Lung (tissue), 12 donors: Measurements from ENCODE around the gene DIP2C. TPM values are rescaled to one million over a fixed set of nuclear protein-coding genes. Genes with fewer than 3 reads are reported as not detected.
A peak's percentile ranks its signal among the peaks of the same experiment; 100 is the strongest.

Experiments used
- ATAC-seq: fragments of 200-7000 bp; cut with Tn5 transposase; one replicate; pipeline ENCODE4 v1.9.1; 2020; ENCODE audit warnings: moderate number of reproducible peaks; ENCODE audit not compliant: insufficient read depth, low FRiP score
- DNase-seq, 3 donors: peaks; one replicate each; pipeline ENCODE4 v3.0.0-alpha.2; 2013 to 2017
- H3K27ac ChIP-seq, 2 donors: one replicate each; pipeline ENCODE4 v1.5.1; 2013; ENCODE audit warnings: mild to moderate bottlenecking in 2 of 2, moderate library complexity in 2 of 2, control low read depth in 1 of 2, inconsistent platforms in 1 of 2, low read depth in 1 of 2, low read length in 1 of 2
- H3K27me3 ChIP-seq, 3 donors: one replicate each; pipeline ENCODE4 v1.5.1; 2013; ENCODE audit warnings: low read length in 2 of 3; ENCODE audit not compliant: control insufficient read depth in 3 of 3, insufficient read depth in 3 of 3
- H3K36me3 ChIP-seq, 4 donors: one replicate each; pipeline ENCODE4 v1.5.1; 2013; ENCODE audit warnings: low read length in 4 of 4, mild to moderate bottlenecking in 1 of 4, moderate library complexity in 1 of 4; ENCODE audit not compliant: control insufficient read depth in 4 of 4, insufficient read depth in 4 of 4
- H3K4me1 ChIP-seq, 5 donors: one replicate each; pipeline ENCODE4 v1.5.1; 2013; ENCODE audit warnings: low read length in 5 of 5, mild to moderate bottlenecking in 2 of 5, moderate library complexity in 1 of 5; ENCODE audit not compliant: control insufficient read depth in 5 of 5, insufficient read depth in 5 of 5
- H3K4me3 ChIP-seq: one replicate; pipeline ENCODE4 v1.5.1; 2013; ENCODE audit warnings: mild to moderate bottlenecking, control low read depth, moderate library complexity
- H3K9ac ChIP-seq, 2 donors: one replicate each; pipeline ENCODE4 v1.5.1; 2013; ENCODE audit warnings: low read length in 2 of 2, control low read depth in 1 of 2; ENCODE audit not compliant: insufficient read depth in 1 of 2
- H3K9me3 ChIP-seq, 4 donors: one replicate each; pipeline ENCODE4 v1.5.1; 2013; ENCODE audit warnings: low read length in 3 of 4, mild to moderate bottlenecking in 1 of 4, moderate library complexity in 1 of 4; ENCODE audit not compliant: control insufficient read depth in 4 of 4, insufficient read depth in 3 of 4
- WGBS, 2 donors: extraction: QIAGEN DNeasy Blood & Tissue Kit; methylation state at CpG; one replicate each; pipeline ENCODE4 v1.1.7; 2013; 5-methylcytosine and 5-hydroxymethylcytosine counted together
- polyA plus RNA-seq, 2 donors: library from polyadenylated mRNA; stranded (reverse); fragments of 200-250 nt; gene quantifications; one replicate each; pipeline ENCODE4 v1.2.1, GENCODE V29; 2013
- total RNA-seq, 2 donors: library from RNA; depleted of rRNA in 1 of 2; stranded (reverse); fragments of >200 nt in 1 of 2; gene quantifications; one replicate each; pipeline ENCODE4 v1.2.1, GENCODE V29; 2014 to 2021
- TF ChIP-seq, protein P1 (sequence below): IDR thresholded peaks from 2 replicates; pipeline ENCODE4 v1.5.1; 2012; ENCODE audit warnings: mild to moderate bottlenecking; ENCODE audit errors: control extremely low read depth, extremely low read depth
- donor health status: control.
- donor health status: control.
- donor health status: Bipolar disorder and iron deficiency.
- donor health status: healthy.
- donor health status: DM: yes; HTN: yes; CAD: no.

Gene DIP2C
- total and polyA plus RNA-seq, 4 donors: 3.6 to 20.0 (median 9.5) TPM

- peaks cover 0 to 2% (median 0%) of the 10 kb centered on the region in 4 donors for H3K36me3 ChIP-seq
- no peaks in the 10 kb centered on the region for H3K9me3 ChIP-seq
- H3K4me1 ChIP-seq: peaks cover 0 to 7% (median 0%) of the 10 kb centered on the region in 5 donors
- no peak overlapping the region for H3K9ac ChIP-seq
- TF ChIP-seq, protein P1, sequence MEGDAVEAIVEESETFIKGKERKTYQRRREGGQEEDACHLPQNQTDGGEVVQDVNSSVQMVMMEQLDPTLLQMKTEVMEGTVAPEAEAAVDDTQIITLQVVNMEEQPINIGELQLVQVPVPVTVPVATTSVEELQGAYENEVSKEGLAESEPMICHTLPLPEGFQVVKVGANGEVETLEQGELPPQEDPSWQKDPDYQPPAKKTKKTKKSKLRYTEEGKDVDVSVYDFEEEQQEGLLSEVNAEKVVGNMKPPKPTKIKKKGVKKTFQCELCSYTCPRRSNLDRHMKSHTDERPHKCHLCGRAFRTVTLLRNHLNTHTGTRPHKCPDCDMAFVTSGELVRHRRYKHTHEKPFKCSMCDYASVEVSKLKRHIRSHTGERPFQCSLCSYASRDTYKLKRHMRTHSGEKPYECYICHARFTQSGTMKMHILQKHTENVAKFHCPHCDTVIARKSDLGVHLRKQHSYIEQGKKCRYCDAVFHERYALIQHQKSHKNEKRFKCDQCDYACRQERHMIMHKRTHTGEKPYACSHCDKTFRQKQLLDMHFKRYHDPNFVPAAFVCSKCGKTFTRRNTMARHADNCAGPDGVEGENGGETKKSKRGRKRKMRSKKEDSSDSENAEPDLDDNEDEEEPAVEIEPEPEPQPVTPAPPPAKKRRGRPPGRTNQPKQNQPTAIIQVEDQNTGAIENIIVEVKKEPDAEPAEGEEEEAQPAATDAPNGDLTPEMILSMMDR: no peak
- H3K27ac ChIP-seq: no peak overlapping the region
- DNase-seq (no peak), ATAC-seq (no peak)
- no peaks in the 10 kb centered on the region for H3K27me3 ChIP-seq
- H3K4me3 ChIP-seq: no peak overlapping the region
- 87 to 90% methylated on average over 1 of the region's 1 CpG for WGBS, 2 donors
Measured at GRCh38 chr10:527416-527815, 162.1 kb downstream of the DIP2C start.

- Histone ChIP-seq H3K4me3 (no peak overlapping the region), H3K9me3 (no peaks in the 10 kb centered on the region), H3K9ac (no peak overlapping the region), H3K27ac (no peak overlapping the region), H3K4me1 (peaks cover 0 to 10% (median 0%) of the 10 kb centered on the region in 5 donors), H3K36me3 (peaks cover 0 to 2% (median 0%) of the 10 kb centered on the region in 4 donors), H3K27me3 (no peaks in the 10 kb centered on the region)
- DNase-seq (no peak), ATAC-seq (no peak)
- TF ChIP-seq, protein P1: no peak
- WGBS, 2 donors: 92 to 93% methylated on average over 21 of the region's 21 CpGs
Measured at GRCh38 chr10:526651-527312, 162.7 kb downstream of the DIP2C start.

DNA sequence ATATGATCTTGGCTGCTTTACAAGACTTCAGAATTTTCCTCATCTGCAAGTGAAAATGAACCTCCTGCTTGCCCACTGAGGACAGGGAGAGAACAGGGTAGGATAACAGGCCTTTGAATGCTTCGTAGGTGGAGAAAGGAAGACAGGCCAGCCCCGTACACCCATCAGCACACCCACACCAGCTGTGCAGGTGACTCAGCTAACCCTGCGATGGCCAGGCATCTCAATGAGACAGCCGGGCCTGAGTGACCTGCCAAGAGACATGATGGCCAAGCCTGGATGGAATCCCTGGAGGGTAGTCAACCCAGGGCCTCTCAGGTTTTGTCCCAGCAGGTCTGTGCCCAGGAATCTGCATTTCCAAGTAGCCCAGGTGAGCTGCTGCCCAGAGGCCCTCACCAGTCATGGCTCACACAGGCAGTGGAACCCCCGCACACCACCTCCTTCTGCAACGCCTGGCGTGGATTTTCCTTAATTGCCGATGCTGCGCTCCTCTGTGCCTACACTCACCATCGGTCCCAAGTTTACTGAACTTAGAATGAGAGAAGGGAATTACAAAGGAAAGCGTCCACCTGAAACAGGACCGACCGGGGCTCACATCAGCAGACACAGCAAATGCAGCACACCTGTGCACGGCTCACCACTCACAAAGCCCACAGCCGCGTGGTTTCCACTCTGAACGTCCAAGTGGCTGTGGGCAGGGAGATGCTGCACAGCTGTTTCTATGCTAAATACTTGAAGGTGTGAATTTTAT, 163.7 kb downstream of the DIP2C start:
- ATAC-seq: no peak
- no peak overlapping the region for H3K27ac ChIP-seq
- no peak overlapping the region for H3K9ac ChIP-seq
- no peak overlapping the region for H3K4me3 ChIP-seq
- 93 to 96% methylated on average over 17 of the region's 17 CpGs for WGBS, 2 donors
- H3K9me3 ChIP-seq: no peaks in the 10 kb centered on the region
- TF ChIP-seq, protein P1: no peak
- peaks cover 0 to 10% (median 0%) of the 10 kb centered on the region in 5 donors for H3K4me1 ChIP-seq
- peak in 1 of 3 donors; percentile 9 for DNase-seq
- peaks cover 0 to 2% (median 0%) of the 10 kb centered on the region in 4 donors for H3K36me3 ChIP-seq
- no peaks in the 10 kb centered on the region for H3K27me3 ChIP-seq
